CD4-positive, alpha-beta T cell treated with Interleukin-15 for 1 hour (primary cell): ENCODE measurements around the gene RAPGEF3.

Experiments
- DNase-seq: peaks from one replicate; pipeline ENCODE4 v3.0.0-alpha.2; 2020

Gene RAPGEF3

GRCh38 chr12:47755655-47756562 lies 2.8 kb downstream of the RAPGEF3 start:
- no peak for DNase-seq

- DNase-seq, result no peak
These were observed 3.8 kb downstream of the RAPGEF3 start for GRCh38 chr12:47754881-47755280.

- no peak for DNase-seq
These were observed 4.6 kb downstream of the RAPGEF3 start for GRCh38 chr12:47754126-47754525.

- no peak for DNase-seq
These were observed 5.4 kb downstream of the RAPGEF3 start for GRCh38 chr12:47753021-47754001.

GRCh38 chr12:47752552-47752951 lies 6.1 kb downstream of the RAPGEF3 start:
- no peak for DNase-seq

GRCh38 chr12:47752121-47752520 lies 6.6 kb downstream of the RAPGEF3 start:
- DNase-seq, result no peak

GRCh38 chr12:47751561-47751960 lies 7.1 kb downstream of the RAPGEF3 start:
- no peak for DNase-seq

GRCh38 chr12:47750916-47751470 lies 7.7 kb downstream of the RAPGEF3 start:
- no peak for DNase-seq

GRCh38 chr12:47750229-47750798 lies 8.4 kb downstream of the RAPGEF3 start:
- DNase-seq, result no peak

GRCh38 chr12:47748899-47749298 lies 9.8 kb downstream of the RAPGEF3 start:
- no peak for DNase-seq

GRCh38 chr12:47748507-47748828 lies 10.2 kb downstream of the RAPGEF3 start:
- DNase-seq, result no peak

- no peak for DNase-seq
These were observed 10.8 kb downstream of the RAPGEF3 start for GRCh38 chr12:47747596-47748506.

GRCh38 chr12:47747126-47747525 lies 11.6 kb downstream of the RAPGEF3 start:
- DNase-seq, result no peak

GRCh38 chr12:47746523-47746922 lies 12.2 kb downstream of the RAPGEF3 start:
- DNase-seq, result no peak

GRCh38 chr12:47746073-47746472 lies 12.6 kb downstream of the RAPGEF3 start:
- no peak for DNase-seq

- no peak for DNase-seq
These were observed 13.1 kb downstream of the RAPGEF3 start for GRCh38 chr12:47745485-47746041.

GRCh38 chr12:47744778-47745436 lies 13.8 kb downstream of the RAPGEF3 start:
- DNase-seq, result no peak

- DNase-seq, result peak; percentile 65
These were observed 14.6 kb downstream of the RAPGEF3 start for GRCh38 chr12:47744005-47744651.

GRCh38 chr12:47743311-47743860 lies 15.3 kb downstream of the RAPGEF3 start:
- no peak for DNase-seq

- DNase-seq, result peak; percentile 60
These were observed 16.3 kb downstream of the RAPGEF3 start for GRCh38 chr12:47742253-47742825.
